HG02763 (cell line): ENCODE results near the gene SYT3.
"Not testable (repeated sequence)": the region's sequence is repeated elsewhere in the genome, so short reads cannot be mapped to it uniquely, and the experiment has no call there.

ENCODE experiments used
- ATAC-seq: cut with Tn5 transposase; IDR thresholded peaks from one replicate; pipeline ENCODE4 v1.9.1; 2021; ENCODE audit warnings: mild to moderate bottlenecking, moderate library complexity; ENCODE audit not compliant: unreplicated experiment

Gene SYT3

DNA sequence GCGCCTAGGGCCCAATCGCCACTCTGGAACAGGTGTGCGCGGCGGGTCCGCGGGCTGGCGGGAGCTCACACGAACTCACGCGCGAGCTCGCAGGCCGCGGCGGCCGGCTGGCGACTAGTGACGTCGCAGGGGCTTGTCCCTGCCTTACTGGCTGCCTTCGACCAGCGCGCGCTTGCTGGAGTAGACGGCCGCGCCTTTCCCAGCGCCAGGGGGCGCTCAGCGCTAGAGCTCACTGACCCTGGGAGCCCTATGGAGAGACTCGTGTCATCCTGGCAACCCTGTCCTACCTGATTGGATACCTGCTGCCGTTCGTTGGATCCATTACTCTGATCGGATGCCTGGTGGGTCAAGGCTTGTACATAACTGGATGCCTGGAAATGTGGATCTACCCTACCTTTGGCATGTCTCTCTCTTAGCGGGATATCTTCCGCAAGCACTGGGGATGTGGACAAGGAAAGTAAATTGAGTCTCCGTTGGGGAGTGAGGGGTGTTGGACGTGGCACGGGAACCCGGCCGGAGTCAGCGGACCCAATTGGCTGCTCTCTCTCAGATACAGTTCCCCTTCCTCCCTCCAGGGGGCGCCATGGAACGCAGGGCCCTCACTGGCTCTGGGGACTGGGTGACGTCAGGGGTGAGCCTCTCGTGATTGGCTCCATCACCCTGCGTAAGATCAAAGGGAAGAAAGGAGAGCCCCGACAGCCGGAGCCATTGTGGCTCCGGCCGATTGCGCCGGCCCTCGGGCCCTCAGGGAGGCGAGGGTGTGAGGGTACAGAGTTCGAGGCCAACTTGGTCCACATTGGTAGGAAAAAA lies 35.2 kb downstream of the SYT3 start:
- ATAC-seq, result not testable (repeated sequence)

DNA sequence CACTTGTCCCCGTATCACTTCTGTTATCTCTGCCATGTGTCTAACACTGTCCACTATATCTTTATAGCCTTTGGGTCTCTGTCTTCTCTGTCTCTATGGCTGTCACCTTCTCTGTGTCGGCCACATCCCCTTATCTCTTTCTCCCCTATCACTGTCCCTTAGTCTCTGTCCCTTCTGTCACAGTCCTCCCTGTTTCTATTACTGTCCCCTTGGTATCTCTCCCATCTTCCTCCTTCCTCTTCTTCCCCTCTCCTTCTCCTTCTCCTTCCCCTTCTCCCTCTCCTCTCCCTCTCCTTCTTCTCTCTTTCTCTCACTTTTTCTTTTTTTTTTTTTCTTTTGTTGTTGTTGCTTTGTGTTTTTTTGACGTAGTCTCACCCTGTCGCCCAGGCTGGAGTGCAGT lies 36.7 kb downstream of the SYT3 start:
- no peak for ATAC-seq

DNA sequence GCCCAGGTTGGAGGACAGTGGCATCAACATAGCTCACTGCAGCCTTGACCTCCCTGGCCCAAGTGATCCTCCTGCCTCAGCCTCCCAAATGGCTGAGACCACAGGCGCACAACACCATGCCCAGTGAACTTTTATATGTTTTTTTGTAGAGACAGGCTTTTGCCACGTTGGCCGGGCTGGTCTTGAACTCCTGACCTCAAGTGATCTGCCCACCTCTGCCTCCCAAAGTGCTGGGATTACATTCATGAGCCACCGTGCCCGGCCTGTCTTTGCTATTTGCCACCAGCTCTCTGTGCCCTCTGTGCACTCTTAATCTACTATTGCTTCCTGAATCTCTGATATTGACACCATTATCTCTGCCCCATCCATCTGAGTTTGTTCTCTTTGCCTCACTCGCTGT lies 37.2 kb downstream of the SYT3 start:
- ATAC-seq, result no peak

DNA sequence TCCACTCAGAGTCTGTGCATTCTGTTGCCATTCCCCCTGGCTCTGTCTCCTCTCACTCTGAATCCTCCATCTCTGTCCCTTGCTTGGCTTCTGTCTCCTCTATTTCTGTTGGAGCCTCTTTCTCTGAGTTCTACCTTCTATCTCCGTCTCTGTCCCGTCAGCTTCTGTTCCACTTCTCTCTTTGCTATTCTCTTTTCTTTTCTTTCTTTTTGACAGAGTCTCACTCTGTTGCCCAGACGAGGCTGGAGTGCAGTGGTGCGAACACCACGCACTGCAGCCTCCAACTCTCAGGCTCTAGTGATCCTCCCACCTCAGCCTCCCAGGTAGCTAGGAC lies 37.6 kb downstream of the SYT3 start:
- no peak for ATAC-seq

DNA sequence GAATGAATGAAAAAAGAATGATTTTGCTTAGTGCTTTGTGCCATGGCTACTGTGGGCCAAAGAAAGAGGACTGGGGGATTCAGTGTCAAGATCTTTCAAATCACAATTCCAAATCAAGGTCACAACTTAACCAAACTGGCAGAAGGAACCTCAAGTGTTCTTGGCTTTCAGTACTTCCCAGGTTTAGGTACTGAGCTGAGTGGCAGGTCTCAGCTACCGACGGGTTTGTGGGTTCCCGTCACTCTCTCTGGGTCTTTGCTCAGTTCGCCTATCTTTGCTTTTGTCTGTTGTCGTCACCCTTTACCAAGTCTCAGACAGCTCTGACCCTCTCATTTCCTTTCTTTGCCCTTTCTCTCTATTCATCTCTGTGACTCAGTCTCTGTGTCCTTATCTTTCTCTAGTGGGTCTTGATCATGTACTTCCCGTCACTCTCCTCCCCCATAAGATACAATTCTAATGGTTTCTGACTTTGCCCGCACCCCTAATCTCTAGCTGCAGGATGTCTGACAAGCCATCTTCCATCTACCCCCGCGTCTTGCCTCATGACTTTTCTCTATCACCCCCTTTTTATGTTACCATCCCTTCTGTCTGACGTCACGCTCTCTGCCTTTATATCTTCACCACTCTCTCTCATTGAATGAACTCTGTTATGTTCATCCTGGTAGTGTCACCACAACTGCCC lies 38.1 kb downstream of the SYT3 start:
- no peak for ATAC-seq

DNA sequence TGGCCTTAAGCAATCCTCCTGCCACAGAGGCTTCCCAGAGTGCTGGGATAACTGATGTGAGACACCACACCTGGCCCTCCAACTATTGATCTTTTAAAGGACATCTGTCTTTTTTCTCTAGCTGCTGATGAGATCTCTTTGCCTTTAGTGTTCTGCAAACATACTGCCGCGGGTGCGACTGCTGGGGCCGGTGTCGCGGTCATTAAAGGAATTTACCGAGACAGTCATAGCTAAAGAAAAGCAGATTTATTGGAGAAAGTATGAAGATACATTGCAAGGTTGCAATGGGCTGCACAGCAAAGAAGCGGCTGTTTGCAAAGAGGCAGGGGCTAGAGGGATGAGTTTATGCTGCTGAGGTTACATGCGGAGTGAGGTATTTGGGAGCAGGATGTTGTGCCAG lies 40.3 kb downstream of the SYT3 start:
- no peak for ATAC-seq

DNA sequence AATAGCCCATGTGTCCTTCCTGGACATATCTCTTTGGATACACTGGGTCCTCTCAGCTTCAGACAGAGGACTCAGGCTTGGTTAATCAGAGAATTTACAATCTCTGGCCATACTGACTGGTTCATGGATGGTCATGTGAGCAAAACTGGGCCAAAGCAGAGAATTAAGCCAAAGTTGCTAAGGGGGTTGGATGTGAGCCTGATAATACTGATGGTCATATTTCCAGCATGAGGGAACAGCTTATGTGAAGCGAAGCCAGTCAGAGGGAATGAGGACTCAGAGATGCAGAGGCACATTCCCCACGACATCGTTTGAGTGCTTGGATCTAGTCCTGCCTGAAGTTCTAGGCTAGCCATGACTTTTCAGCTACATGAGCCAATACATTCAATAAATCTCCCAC lies 49.5 kb downstream of the SYT3 start:
- no peak for ATAC-seq

DNA sequence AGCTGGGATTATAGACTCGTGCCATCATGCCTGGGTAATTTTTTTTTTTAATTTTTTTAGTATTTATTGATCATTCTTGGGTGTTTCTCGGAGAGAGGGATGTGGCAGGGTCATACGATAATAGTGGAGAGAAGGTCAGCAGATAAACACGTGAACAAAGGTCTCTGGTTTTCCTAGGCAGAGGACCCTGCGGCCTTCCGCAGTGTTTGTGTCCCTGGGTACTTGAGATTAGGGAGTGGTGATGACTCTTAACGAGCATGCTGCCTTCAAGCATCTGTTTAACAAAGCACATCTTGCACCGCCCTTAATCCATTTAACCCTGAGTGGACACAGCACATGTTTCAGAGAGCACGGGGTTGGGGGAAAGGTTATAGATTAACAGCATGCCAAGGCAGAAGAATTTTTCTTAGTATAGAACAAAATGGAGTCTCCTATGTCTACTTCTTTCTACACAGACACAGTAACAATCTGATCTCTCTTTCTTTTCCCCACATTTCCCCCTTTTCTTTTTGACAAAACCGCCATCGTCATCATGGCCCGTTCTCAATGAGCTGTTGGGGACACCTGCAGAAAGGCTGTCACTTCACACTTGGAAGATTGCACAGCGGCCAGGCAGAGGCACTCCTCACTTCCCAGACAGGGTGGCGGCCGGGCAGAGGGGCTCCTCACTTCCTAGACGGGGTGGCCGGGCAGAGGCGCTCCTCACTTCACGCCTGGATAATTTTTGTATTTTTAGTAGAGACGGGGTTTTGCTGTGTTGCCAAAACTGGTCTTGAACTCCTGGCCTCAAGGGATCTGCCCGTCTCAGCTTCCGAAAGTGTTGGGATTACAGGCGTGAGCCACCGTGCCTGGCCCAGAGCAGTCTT lies 57.7 kb downstream of the SYT3 start:
- not testable (repeated sequence) for ATAC-seq

DNA sequence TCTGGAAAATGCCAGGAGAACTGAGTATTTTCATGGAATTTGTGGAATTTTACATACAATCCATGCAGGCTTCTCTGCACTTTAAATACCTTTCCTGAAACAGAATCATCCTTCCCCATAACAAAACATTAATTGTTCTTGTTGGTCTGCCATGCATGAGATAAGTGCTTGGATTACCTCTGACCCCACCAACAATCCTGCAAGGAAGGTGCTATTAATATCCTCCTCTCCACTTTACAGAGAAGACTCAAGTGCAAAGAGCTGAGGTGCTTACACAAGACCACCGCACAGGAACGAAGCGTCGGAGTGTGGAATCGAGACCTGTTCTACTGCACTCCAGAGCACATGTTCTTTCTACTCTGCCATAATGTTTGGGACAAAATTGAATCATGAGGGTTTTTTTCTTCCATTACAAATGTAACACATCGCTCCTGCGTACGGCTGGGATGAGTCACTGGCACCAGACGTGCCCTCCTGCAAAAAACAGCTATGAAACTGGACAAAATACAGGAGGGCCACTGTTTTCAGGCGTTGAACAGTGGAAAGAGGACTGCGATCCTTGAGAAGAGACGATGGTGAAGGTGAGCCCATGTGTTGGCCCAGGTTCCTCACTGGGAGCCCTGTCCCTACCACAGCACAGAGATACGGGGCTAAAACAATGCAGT lies 58.6 kb downstream of the SYT3 start:
- no peak for ATAC-seq

DNA sequence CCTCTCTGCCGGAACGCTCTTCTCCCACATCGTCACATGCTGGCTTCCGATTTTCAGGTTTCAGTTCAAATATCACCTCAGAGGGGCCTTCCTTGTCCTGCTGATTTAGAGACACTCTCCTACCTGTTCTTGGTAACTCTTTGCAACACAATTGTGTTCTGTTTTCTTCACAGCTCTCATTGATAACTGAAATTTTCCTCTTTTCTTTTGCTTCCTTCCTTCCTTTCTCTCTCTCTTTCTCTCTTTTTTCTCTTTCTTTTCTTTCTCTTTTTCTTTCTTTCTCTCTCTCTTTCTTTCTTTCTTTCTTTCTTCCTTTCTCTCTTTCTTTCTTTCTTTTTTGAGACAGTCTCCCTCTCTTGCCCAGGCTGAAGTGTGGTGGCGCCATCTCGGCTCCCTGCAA lies 59.4 kb downstream of the SYT3 start:
- no peak for ATAC-seq

DNA sequence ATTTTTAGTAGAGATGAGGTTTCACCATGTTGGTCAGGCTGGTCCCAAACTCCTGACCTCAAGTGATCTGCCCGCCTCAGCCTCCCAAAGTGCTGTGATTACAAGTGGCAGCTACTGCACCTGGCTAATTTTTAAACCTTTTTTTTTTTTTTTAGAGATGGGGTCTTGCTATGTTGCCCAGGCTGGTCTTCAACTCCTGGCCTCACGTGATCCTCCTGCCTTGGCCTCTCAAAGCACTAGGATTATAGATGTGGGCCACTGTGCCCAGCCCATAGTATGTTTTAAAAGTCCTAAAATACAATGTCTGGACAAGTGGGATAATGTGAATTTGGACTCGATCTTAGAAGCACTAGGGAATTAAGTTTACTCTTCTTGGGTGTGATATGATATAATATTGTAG lies 62.9 kb downstream of the SYT3 start:
- ATAC-seq, result not testable (repeated sequence)

DNA sequence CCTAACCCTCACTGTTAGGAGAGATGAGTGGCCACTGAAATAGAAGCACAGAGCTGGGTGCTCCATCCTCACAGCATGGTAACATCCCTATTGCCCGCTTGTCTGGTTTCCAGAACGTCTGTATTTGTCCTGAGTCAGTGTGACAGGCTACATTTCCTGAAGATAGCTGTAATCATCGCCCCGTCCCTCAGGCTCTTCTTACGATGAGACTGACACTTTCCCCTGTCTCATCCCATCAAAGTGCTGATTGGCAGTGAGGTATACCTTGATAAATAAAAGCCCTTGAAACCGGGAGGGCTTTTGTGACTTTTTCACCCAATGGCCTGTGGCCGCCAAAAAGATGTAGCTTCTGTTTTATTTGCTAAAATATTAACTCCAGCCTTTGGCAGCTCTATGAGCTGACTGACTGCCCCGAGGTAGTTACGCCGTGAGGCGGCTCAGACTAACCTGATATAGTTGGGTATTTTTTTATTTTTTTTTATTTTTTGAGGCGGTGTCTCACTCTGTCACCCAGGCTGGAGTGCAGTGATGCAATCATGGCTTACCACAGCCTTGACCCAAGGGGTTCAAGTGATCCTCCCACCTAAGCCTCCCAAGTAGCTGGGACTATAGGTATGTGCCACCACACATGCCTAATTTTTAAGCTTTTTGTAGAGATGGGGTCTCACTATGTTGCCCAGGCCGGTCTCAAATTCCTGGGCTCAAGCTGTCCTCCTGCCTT lies 65.8 kb downstream of the SYT3 start:
- ATAC-seq, result no peak
